Kidney (tissue), 14 donors: ENCODE results near the gene KLHL40. TPM values are rescaled to one million over a fixed set of nuclear protein-coding genes. Genes with fewer than 3 reads are reported as not detected.
A peak's percentile ranks its signal among the peaks of the same experiment; 100 is the strongest.

Experiments used
- DNase-seq, 5 donors: peaks; one replicate each; pipeline ENCODE4 v3.0.0-alpha.2; 2013 to 2020
- FAIRE-seq: peaks from 2 replicates; lab custom pipeline; 2012; peaks lifted over from hg19 to GRCh38; lab: Jason Lieb, UNC
- H3K27ac ChIP-seq, 2 donors: one replicate each; pipeline ENCODE4 v1.7.0; 2013; ENCODE audit warnings: low read depth in 2 of 2, low read length in 2 of 2, inconsistent platforms in 1 of 2
- H3K27me3 ChIP-seq: one replicate; pipeline ENCODE4 v1.7.1; 2013; ENCODE audit warnings: low read length, inconsistent platforms; ENCODE audit not compliant: control insufficient read depth, insufficient read depth
- H3K36me3 ChIP-seq, 3 donors: one replicate each; pipeline versions ENCODE4 v1.7.0 to v1.7.1; 2013; ENCODE audit warnings: low read length in 3 of 3, control low read depth in 1 of 3, inconsistent platforms in 1 of 3; ENCODE audit not compliant: insufficient read depth in 3 of 3, control insufficient read depth in 2 of 3
- H3K4me1 ChIP-seq, 3 donors: one replicate each; pipeline versions ENCODE4 v1.7.0 to v1.7.1; 2013; ENCODE audit warnings: low read length in 3 of 3, inconsistent platforms in 1 of 3, low read depth in 1 of 3; ENCODE audit not compliant: control insufficient read depth in 2 of 3, insufficient read depth in 2 of 3
- H3K4me3 ChIP-seq, 3 donors: one replicate each; pipeline versions ENCODE4 v1.7.0 to v1.8.1; 2013; ENCODE audit warnings: low read length in 3 of 3, control low read depth in 1 of 3, inconsistent platforms in 1 of 3
- H3K9ac ChIP-seq, 3 donors: one replicate each; pipeline versions ENCODE4 v1.7.0 to v1.7.1; 2013; ENCODE audit warnings: low read length in 3 of 3, control low read depth in 1 of 3, inconsistent platforms in 1 of 3
- H3K9me3 ChIP-seq, 3 donors: one replicate each; pipeline versions ENCODE4 v1.7.0 to v1.7.1; 2013; ENCODE audit warnings: low read length in 3 of 3, control low read depth in 1 of 3, inconsistent platforms in 1 of 3; ENCODE audit not compliant: control insufficient read depth in 2 of 3, insufficient read depth in 1 of 3
- intact Hi-C: fragments of 100-400 bp; cut with DNase I; formaldehyde crosslinking; loops from one replicate; pipeline ENCODE4 v1.11.1; 2022
- polyA plus RNA-seq: library from polyadenylated mRNA; stranded (reverse); fragments of 350-450 nt; fragmentation: Illumina TruSeq; extraction: RNeasy Lipid Tissue Mini Kit (QIAGEN cat#74804); gene quantifications from one replicate; pipeline ENCODE4 v1.2.3, GENCODE V29; 2014; ENCODE audit warnings: low read depth, low replicate concordance; ENCODE audit not compliant: insufficient read depth
- total RNA-seq: library from RNA; stranded (reverse); fragmentation: NEBNext Ultra II Directional; extraction: Animal tissue kit (Norgen Biotek cat#: 25700); gene quantifications from one replicate; pipeline ENCODE4 v1.2.1, GENCODE V29; 2021
- TF ChIP-seq, protein P1 (sequence below): IDR thresholded peaks from 3 replicates; pipeline ENCODE4 v1.5.1; 2012; ENCODE audit warnings: mild to moderate bottlenecking, moderate library complexity, borderline replicate concordance; ENCODE audit not compliant: insufficient read depth; ENCODE audit errors: extremely low read depth
- donor health status: control.
- donor health status: control.
- donor health status: control.
- donor health status: control.
- donor health status: control.
- donor health status: DM: yes; HTN: yes; CAD: no.
- donor health status: Normal renal cell carcinoma (clear cell type).

The KLHL40 gene
- total and polyA plus RNA-seq, 2 donors from 2014 or later = not detected

DNA sequence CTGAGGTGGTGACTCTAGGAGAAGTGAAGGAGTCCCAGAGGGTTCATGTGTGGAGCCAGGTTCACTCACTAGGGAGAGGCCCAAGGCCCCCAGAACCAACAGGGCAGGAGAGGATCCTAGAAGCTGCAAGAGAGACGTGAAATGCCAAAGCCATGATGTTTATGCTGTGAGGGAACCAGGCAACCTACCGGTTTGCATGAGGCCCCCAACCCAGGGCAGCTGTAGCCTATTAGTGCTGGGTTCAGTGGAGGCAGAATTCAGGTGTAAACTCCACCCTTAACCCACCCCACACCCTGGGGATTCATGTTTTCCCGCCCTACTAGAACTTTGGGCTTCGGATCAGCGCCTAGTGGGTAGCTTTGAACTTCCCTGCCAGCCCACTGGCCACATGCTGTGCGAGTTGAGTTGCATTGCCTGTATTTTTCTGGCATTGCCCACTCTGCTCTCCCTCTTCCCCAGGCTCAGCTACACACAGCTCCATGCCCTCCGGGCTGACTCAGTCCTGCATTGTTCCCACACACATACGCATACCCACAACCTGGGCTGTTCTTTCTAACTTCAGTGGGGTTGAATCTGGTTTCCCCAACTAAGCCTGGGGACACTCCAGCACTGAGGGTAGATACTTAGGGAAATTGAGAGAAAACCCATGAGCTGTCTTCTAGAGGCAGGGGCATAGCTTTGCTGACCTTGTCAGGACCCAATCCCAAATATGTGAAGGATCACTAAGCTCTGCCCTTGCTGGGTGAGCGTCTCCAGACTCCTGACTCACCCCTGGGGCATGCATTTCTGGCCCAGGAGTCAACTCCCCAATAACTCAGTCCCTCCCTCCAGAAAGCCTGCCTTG, 33.9 kb upstream of the KLHL40 start:
- H3K9me3 ChIP-seq = no peaks in the 10 kb centered on the region
- H3K4me3 ChIP-seq = no peak overlapping the region
- H3K27me3 ChIP-seq = no peaks in the 10 kb centered on the region
- intact Hi-C loops = no loop called here
- H3K27ac ChIP-seq = no peak overlapping the region
- H3K4me1 ChIP-seq = peaks cover 0 to 23% (median 10%) of the 10 kb centered on the region in 3 donors
- DNase-seq (peak in 1 of 5 donors; percentile 54), FAIRE-seq (no peak)
- H3K9ac ChIP-seq = no peak overlapping the region
- H3K36me3 ChIP-seq = peaks cover 0 to under 1% (median 0%) of the 10 kb centered on the region in 3 donors
- TF ChIP-seq, protein P1, sequence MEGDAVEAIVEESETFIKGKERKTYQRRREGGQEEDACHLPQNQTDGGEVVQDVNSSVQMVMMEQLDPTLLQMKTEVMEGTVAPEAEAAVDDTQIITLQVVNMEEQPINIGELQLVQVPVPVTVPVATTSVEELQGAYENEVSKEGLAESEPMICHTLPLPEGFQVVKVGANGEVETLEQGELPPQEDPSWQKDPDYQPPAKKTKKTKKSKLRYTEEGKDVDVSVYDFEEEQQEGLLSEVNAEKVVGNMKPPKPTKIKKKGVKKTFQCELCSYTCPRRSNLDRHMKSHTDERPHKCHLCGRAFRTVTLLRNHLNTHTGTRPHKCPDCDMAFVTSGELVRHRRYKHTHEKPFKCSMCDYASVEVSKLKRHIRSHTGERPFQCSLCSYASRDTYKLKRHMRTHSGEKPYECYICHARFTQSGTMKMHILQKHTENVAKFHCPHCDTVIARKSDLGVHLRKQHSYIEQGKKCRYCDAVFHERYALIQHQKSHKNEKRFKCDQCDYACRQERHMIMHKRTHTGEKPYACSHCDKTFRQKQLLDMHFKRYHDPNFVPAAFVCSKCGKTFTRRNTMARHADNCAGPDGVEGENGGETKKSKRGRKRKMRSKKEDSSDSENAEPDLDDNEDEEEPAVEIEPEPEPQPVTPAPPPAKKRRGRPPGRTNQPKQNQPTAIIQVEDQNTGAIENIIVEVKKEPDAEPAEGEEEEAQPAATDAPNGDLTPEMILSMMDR = no peak

GRCh38 chr3:42652251-42652610, 33.1 kb upstream of the KLHL40 start:
- FAIRE-seq = no peak
- intact Hi-C loops = no loop called here
- Histone ChIP-seq H3K27ac (no peak overlapping the region), H3K36me3 (no peaks in the 10 kb centered on the region), H3K4me3 (no peak overlapping the region), H3K9me3 (no peaks in the 10 kb centered on the region), H3K4me1 (peaks cover 0 to 23% (median 10%) of the 10 kb centered on the region in 3 donors), H3K9ac (no peak overlapping the region), H3K27me3 (no peaks in the 10 kb centered on the region)
- DNase-seq = peak in 1 of 5 donors; percentile 38
- TF ChIP-seq, protein P1 = no peak

DNA sequence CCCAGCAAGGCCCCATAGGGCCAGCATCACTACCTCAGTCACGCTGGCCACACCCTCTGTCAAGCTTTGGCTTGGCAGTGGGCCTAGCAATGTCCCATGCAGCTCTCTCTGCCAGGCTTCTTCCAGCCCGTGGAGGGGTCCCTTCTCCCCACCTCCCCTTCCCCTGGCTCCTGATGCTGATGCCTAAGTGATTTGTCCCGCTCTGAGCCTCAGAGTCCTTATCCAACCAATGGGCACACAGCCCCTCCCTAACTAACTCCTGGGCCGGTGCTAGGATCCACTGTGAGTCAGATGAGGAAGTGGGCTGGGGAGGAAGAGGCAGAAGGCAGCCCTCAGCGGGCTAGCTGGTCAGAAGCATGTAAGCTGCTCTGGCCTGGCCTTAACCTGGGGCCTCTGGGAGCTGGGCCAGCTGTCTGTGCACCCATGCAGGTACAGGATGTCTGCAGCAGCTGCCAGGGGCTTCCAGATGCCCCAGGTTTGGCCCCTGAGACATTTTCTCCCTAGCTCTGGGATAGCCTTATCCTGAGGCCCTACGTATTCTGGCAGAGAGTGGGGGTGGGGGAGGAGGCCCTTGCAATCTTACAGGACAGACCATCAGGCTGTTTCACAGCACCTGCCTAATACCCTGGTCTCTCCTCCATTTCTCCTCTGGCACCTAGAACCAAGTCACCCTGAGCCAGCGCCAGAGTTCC, 32.6 kb upstream of the KLHL40 start:
- H3K27ac ChIP-seq = no peak overlapping the region
- no peaks in the 10 kb centered on the region for H3K36me3 ChIP-seq
- peak overlapping the region in 1 of 3 donors; percentile 61 for H3K9ac ChIP-seq
- H3K9me3 ChIP-seq = no peaks in the 10 kb centered on the region
- intact Hi-C loops = no loop called here
- no peak for FAIRE-seq
- H3K4me3 ChIP-seq = peak overlapping the region in 2 of 3 donors; percentile 58 to 61
- peak in 2 of 5 donors; percentile 54 to 91 for DNase-seq
- H3K27me3 ChIP-seq = no peaks in the 10 kb centered on the region
- peaks cover 0 to 23% (median 10%) of the 10 kb centered on the region in 3 donors for H3K4me1 ChIP-seq
- TF ChIP-seq, protein P1 = no peak
